ENCODE results near the gene ZNF77. TPM values are rescaled to one million over a fixed set of nuclear protein-coding genes. Genes with fewer than 3 reads are reported as not detected.
A peak's percentile ranks its signal among the peaks of the same experiment; 100 is the strongest.
"Not testable (repeated sequence)": the region's sequence is repeated elsewhere in the genome, so short reads cannot be mapped to it uniquely, and the experiment has no call there.

The ZNF77 gene
- total RNA-seq: 2.8 TPM

- peak; percentile 100 for DNase-seq (ENCODE audit: low spot score)
These were observed at the start of gene ZNF77 for GRCh38 chr19:2944775-2945574. Gene ZNF77 (minus strand): TSS chr19:2944971. CDS start chr19:2944840, 131 bp downstream.

- no peak for DNase-seq (ENCODE audit: low spot score)
These were observed 48.8 kb upstream of the ZNF77 start for GRCh38 chr19:2993579-2993978.

- no peak for DNase-seq (ENCODE audit: low spot score)
These were observed 48.2 kb upstream of the ZNF77 start for GRCh38 chr19:2992958-2993357.

GRCh38 chr19:2992333-2992732 is 47.6 kb upstream of the ZNF77 start:
- DNase-seq (ENCODE audit: low spot score): not testable (repeated sequence)

- DNase-seq (ENCODE audit: low spot score): no peak
These were observed 44.6 kb upstream of the ZNF77 start for GRCh38 chr19:2989236-2989946.

- no peak for DNase-seq (ENCODE audit: low spot score)
These were observed 43.8 kb upstream of the ZNF77 start for GRCh38 chr19:2988568-2988967.

- DNase-seq (ENCODE audit: low spot score): no peak
These were observed 43.0 kb upstream of the ZNF77 start for GRCh38 chr19:2987797-2988196.

GRCh38 chr19:2986951-2987524 is 42.3 kb upstream of the ZNF77 start:
- DNase-seq (ENCODE audit: low spot score): no peak

GRCh38 chr19:2984215-2984528 is 39.4 kb upstream of the ZNF77 start:
- no peak for DNase-seq (ENCODE audit: low spot score)

- DNase-seq (ENCODE audit: low spot score): no peak
These were observed 38.8 kb upstream of the ZNF77 start for GRCh38 chr19:2983351-2984214.

GRCh38 chr19:2982983-2983350 is 38.2 kb upstream of the ZNF77 start:
- peak; percentile 72 for DNase-seq (ENCODE audit: low spot score)

GRCh38 chr19:2982561-2982960 is 37.8 kb upstream of the ZNF77 start:
- no peak for DNase-seq (ENCODE audit: low spot score)

- DNase-seq (ENCODE audit: low spot score): no peak
These were observed 37.1 kb upstream of the ZNF77 start for GRCh38 chr19:2981898-2982297.

- DNase-seq (ENCODE audit: low spot score): no peak
These were observed 34.0 kb upstream of the ZNF77 start for GRCh38 chr19:2978772-2979171.

- DNase-seq (ENCODE audit: low spot score): no peak
These were observed 33.5 kb upstream of the ZNF77 start for GRCh38 chr19:2978166-2978767.

- no peak for DNase-seq (ENCODE audit: low spot score)
These were observed 33.0 kb upstream of the ZNF77 start for GRCh38 chr19:2977746-2978138.

- DNase-seq (ENCODE audit: low spot score): peak; percentile 97
These were observed 32.4 kb upstream of the ZNF77 start, which contains the start of gene TLE6 for GRCh38 chr19:2977001-2977745. Gene TLE6 (plus strand): TSS chr19:2977564. CDS start chr19:2978234, 670 bp downstream.

GRCh38 chr19:2976609-2977000 is 31.8 kb upstream of the ZNF77 start:
- DNase-seq (ENCODE audit: low spot score): no peak

- DNase-seq (ENCODE audit: low spot score): no peak
These were observed 29.7 kb upstream of the ZNF77 start for GRCh38 chr19:2974342-2975041.

GRCh38 chr19:2973229-2973628 is 28.5 kb upstream of the ZNF77 start:
- no peak for DNase-seq (ENCODE audit: low spot score)
